Measurements from ENCODE around the gene OR1L8. TPM values are rescaled to one million over a fixed set of nuclear protein-coding genes. Genes with fewer than 3 reads are reported as not detected.

OR1L8 gene
- total RNA-seq, 1 experiment from 2014 or later, result not detected

DNA sequence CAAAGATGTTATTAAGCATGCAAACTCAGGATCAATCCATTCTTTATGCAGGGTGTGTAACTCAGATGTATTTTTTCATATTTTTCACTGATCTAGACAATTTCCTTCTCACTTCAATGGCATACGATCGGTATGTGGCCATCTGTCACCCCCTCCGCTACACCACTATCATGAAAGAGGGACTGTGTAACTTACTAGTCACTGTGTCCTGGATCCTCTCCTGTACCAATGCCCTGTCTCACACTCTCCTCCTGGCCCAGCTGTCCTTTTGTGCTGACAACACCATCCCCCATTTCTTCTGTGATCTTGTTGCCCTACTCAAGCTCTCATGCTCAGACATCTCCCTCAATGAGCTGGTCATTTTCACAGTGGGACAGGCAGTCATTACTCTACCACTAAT lies 63.8 kb downstream of the OR1L8 start:
- H3K9ac ChIP-seq (ENCODE audit: extremely low read depth, insufficient read length, low read length), result no peak overlapping the region
- H3K4me3 Mint-ChIP-seq, result no peak overlapping the region
- H3K4me2 ChIP-seq (ENCODE audit: insufficient read depth, insufficient read length, low read length), result no peak overlapping the region
- no peaks in the 10 kb centered on the region for H3K4me1 ChIP-seq (ENCODE audit: insufficient read depth, low read length)
- no CpG with 5 or more reads among the region's 3 CpGs for WGBS (ENCODE audit: extremely low coverage, insufficient read length, low lambda C conversion rate)
- H3K36me3 Mint-ChIP-seq (ENCODE audit: insufficient read depth in 1 of 3, low read depth in 3 of 3), result peaks cover 0 to 4% (median 0%) of the 10 kb centered on the region in 3 experiments; a peak in 3 of 7 replicates
- no peak overlapping the region for H3K27ac Mint-ChIP-seq
- H3K56ac ChIP-seq (ENCODE audit: insufficient read length, low read depth, low read length), result no peak overlapping the region
- no peaks in the 10 kb centered on the region for H3K4me1 Mint-ChIP-seq
- H3K14ac ChIP-seq (ENCODE audit: insufficient read depth, low read length), result no peak overlapping the region
- H4K91ac ChIP-seq (ENCODE audit: insufficient read length, low read depth, low read length), result no peak overlapping the region
- peaks cover 89% of the 10 kb centered on the region for H3K9me3 ChIP-seq (ENCODE audit: control insufficient read depth, low read depth, low read length)
- no peak overlapping the region for H2BK5ac ChIP-seq (ENCODE audit: insufficient read length, low read length)
- H3K27me3 ChIP-seq (ENCODE audit: insufficient read depth, low read length), result no peaks in the 10 kb centered on the region
- no peak overlapping the region for H4K5ac ChIP-seq (ENCODE audit: insufficient read length, low read depth, low read length)
- no peaks in the 10 kb centered on the region for H3K23me2 ChIP-seq (ENCODE audit: insufficient read length, low read depth, low read length, poor library complexity, severe bottlenecking)
- H3K27ac ChIP-seq (ENCODE audit: insufficient read length, low read depth, low read length), result no peak overlapping the region
- no peaks in the 10 kb centered on the region for H4K20me1 ChIP-seq (ENCODE audit: control insufficient read depth, insufficient read depth, insufficient read length)
- no peaks in the 10 kb centered on the region; the same call in 1 of the 2 replicates for H3K27me3 Mint-ChIP-seq (ENCODE audit: low read depth)
- H3K23ac ChIP-seq (ENCODE audit: insufficient read length, low read depth, low read length), result no peak overlapping the region
- DNase-seq, result no peak
- H3K79me1 ChIP-seq (ENCODE audit: insufficient read depth, low read depth, low read length, poor library complexity, severe bottlenecking), result no peaks in the 10 kb centered on the region
- peaks cover 46 to 47% of the 10 kb centered on the region in 2 experiments for H3K9me3 Mint-ChIP-seq
- TF ChIP-seq, protein P1, sequence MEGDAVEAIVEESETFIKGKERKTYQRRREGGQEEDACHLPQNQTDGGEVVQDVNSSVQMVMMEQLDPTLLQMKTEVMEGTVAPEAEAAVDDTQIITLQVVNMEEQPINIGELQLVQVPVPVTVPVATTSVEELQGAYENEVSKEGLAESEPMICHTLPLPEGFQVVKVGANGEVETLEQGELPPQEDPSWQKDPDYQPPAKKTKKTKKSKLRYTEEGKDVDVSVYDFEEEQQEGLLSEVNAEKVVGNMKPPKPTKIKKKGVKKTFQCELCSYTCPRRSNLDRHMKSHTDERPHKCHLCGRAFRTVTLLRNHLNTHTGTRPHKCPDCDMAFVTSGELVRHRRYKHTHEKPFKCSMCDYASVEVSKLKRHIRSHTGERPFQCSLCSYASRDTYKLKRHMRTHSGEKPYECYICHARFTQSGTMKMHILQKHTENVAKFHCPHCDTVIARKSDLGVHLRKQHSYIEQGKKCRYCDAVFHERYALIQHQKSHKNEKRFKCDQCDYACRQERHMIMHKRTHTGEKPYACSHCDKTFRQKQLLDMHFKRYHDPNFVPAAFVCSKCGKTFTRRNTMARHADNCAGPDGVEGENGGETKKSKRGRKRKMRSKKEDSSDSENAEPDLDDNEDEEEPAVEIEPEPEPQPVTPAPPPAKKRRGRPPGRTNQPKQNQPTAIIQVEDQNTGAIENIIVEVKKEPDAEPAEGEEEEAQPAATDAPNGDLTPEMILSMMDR (conservative IDR thresholded peaks at IDR 0.05), result no peak
- H2BK120ac ChIP-seq (ENCODE audit: low read depth, low read length, poor library complexity, severe bottlenecking), result no peak overlapping the region
- H3K18ac ChIP-seq (ENCODE audit: insufficient read length, low read depth, low read length), result no peak overlapping the region
- no peak overlapping the region for H2AFZ ChIP-seq (ENCODE audit: low read length)
- H3K4ac ChIP-seq (ENCODE audit: low read depth, low read length), result no peak overlapping the region
- H3T11ph ChIP-seq (ENCODE audit: low read length), result no peak overlapping the region
- no peak overlapping the region for H2BK20ac ChIP-seq (ENCODE audit: low read depth, low read length, poor library complexity, severe bottlenecking)
- no peak overlapping the region for H2BK12ac ChIP-seq (ENCODE audit: insufficient read length, low read depth, low read length)
- no peak overlapping the region for H4K8ac ChIP-seq (replicated peaks; ENCODE audit: insufficient read length, low read depth, low read length)
- no peak overlapping the region for H2BK15ac ChIP-seq (ENCODE audit: low read depth, low read length)
- H3K79me2 ChIP-seq (ENCODE audit: insufficient read depth, low read length), result no peaks in the 10 kb centered on the region; the same call in 1 of the 2 replicates
- no peak overlapping the region for H2AK5ac ChIP-seq (ENCODE audit: insufficient read length, low read length)

Measured in H9 (cell line).